Adrenal gland (tissue), 19 donors: ENCODE measurements around the gene NAIF1. TPM values are rescaled to one million over a fixed set of nuclear protein-coding genes. Genes with fewer than 3 reads are reported as not detected.
A peak's percentile ranks its signal among the peaks of the same experiment; 100 is the strongest.

Source experiments
- DNase-seq, 7 donors: peaks; one replicate each; pipeline ENCODE4 v3.0.0-alpha.2; 2019 to 2020
- H3K27ac ChIP-seq, 5 donors: fragments of 200-600 bp; sonication (generic) in 4 of 5; 1 replicate in 3 of 5; 2 replicates in 2 of 5; pipeline versions ENCODE4 v1.5.1 to v1.8.0; 2016 to 2020; ENCODE audit warnings: mild to moderate bottlenecking in 1 of 5
- H3K27me3 ChIP-seq: fragments of 200-600 bp; 2 replicates; pipeline ENCODE4 v1.8.0; 2021
- H3K36me3 ChIP-seq, 2 donors: fragments of 200-600 bp; replicated peaks in 1 of 2; 1 replicate in 1 of 2; 2 replicates in 1 of 2; pipeline versions ENCODE4 v1.5.1 to v1.8.0; 2018 to 2022
- H3K4me1 ChIP-seq, 2 donors: fragments of 200-600 bp; replicated peaks in 1 of 2; 1 replicate in 1 of 2; 2 replicates in 1 of 2; pipeline versions ENCODE4 v1.5.1 to v1.8.0; 2018 to 2021
- H3K4me3 ChIP-seq, 4 donors: fragments of 200-600 bp; sonication (generic) in 3 of 4; one replicate each; pipeline ENCODE4 v1.5.1; 2016 to 2018
- H3K9me3 ChIP-seq, 3 donors: fragments of 200-600 bp; sonication (generic) in 1 of 3; replicated peaks in 1 of 3; 1 replicate in 2 of 3; 2 replicates in 1 of 3; pipeline versions ENCODE4 v1.5.1 to v1.8.0; 2016 to 2021
- CTCF ChIP-seq, 6 experiments: fragments of 450-650 bp in 4 of 6; fragments of 200-600 bp in 2 of 6; sonication (generic) in 1 of 6; IDR thresholded peaks; 1 replicate in 5 of 6; 2 replicates in 1 of 6; pipeline versions ENCODE4 v1.5.1 to v1.8.0; 2016 to 2021; ENCODE audit warnings: antibody characterized with exemption in 6 of 6, mild to moderate bottlenecking in 2 of 6, moderate library complexity in 1 of 6
- POLR2A ChIP-seq, 2 donors: fragments of 450-650 bp; IDR thresholded peaks; one replicate each; pipeline ENCODE4 v1.6.1; 2017; ENCODE audit warnings: antibody characterized with exemption in 2 of 2, mild to moderate bottlenecking in 2 of 2, moderate library complexity in 1 of 2
- WGBS, 4 donors: extraction: QIAGEN DNeasy Blood & Tissue Kit in 2 of 4; methylation state at CpG; one replicate each; pipeline versions ENCODE4 v1.1.5 to v1.1.7; 2013 to 2017; 5-methylcytosine and 5-hydroxymethylcytosine counted together
- intact Hi-C, 2 donors: fragments of 100-400 bp; cut with DNase I; formaldehyde crosslinking; loops; one replicate each; pipeline versions ENCODE4 v1.14.1 to v1.15.0; 2022 to 2023
- long read RNA-seq, 10 donors: library from polyadenylated mRNA in 3 of 10; unstranded in 2 of 10; stranded (forward) in 1 of 10; transcript quantifications; one replicate each; pipeline ENCODE4 v2.0.0 and lab custom pipeline, GENCODE V29; 2021 to 2026
- polyA plus RNA-seq, 3 donors: library from polyadenylated mRNA; stranded (reverse); fragments of 200-250 nt in 2 of 3; fragments of 350-450 nt in 1 of 3; fragmentation: Illumina TruSeq in 1 of 3; extraction: RNeasy Lipid Tissue Mini Kit (QIAGEN cat#74804) in 1 of 3; gene quantifications; one replicate each; pipeline ENCODE4 v1.2.3, GENCODE V29; 2013 to 2014
- total RNA-seq, 9 donors: library from RNA; depleted of rRNA in 4 of 9; stranded (reverse); fragments of >200 nt in 4 of 9; fragments of 120-200 nt in 1 of 9; fragmentation: NEBNext Ultra II Directional in 1 of 9; extraction: Animal tissue kit (Norgen Biotek cat#: 25700) in 1 of 9; gene quantifications; one replicate each; pipeline versions ENCODE4 v1.1.0 to v1.2.4, GENCODE V29; 2013 to 2023
- donor health status: healthy with polysubstance abuse.
- donor health status: Bipolar disorder and iron deficiency.
- donor health status: DM: yes; HTN: yes; CAD: no.
- donor health status: DM: no; HTN: no; CAD: no.
- donor health status: DM: no; HTN: no; CAD: no.
- donor health status: DM: yes; HTN: yes; CAD: no.

NAIF1 gene, protein sequence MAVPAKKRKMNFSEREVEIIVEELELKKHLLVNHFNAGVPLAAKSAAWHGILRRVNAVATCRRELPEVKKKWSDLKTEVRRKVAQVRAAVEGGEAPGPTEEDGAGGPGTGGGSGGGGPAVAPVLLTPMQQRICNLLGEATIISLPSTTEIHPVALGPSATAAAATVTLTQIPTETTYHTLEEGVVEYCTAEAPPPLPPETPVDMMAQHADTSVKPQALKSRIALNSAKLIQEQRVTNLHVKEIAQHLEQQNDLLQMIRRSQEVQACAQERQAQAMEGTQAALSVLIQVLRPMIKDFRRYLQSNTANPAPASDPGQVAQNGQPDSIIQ
- total RNA-seq (10 to 100 TPM in 7 of 9 donors, 1 to 10 TPM in 2; 8.0 to 20.7 (median 12.7) TPM), polyA plus RNA-seq (10 to 100 TPM in 2 of 3 donors, 1 to 10 TPM in 1; 6.6 to 12.8 (median 10.8) TPM)
- long read RNA-seq, donor 1, partial matches to known transcripts: 0 of 2 reads
- long read RNA-seq, donor 1, other reads (novel, unspliced or antisense): 0 of 2 reads
- long read RNA-seq, donor 2, partial matches to known transcripts: 7 of 7 reads
- long read RNA-seq, donor 2, other reads (novel, unspliced or antisense): 0 of 7 reads
- long read RNA-seq, donor 3: 0 reads
- long read RNA-seq, donor 4, partial matches to known transcripts: 0 of 2 reads
- long read RNA-seq, donor 4, other reads (novel, unspliced or antisense): 0 of 2 reads
- long read RNA-seq, donor 5, transcript NAIF1-201 (2 exons, 3,399 nt): major isoform, 6 of 19 reads
- long read RNA-seq, donor 5, partial matches to known transcripts: 1 of 19 reads
- long read RNA-seq, donor 5, other reads (novel, unspliced or antisense): 12 of 19 reads
- long read RNA-seq, donor 6: 0 reads
- long read RNA-seq, donor 7, partial matches to known transcripts: 0 of 3 reads
- long read RNA-seq, donor 7, other reads (novel, unspliced or antisense): 0 of 3 reads
- long read RNA-seq, donor 8, partial matches to known transcripts: 0 of 3 reads
- long read RNA-seq, donor 8, other reads (novel, unspliced or antisense): 0 of 3 reads
- long read RNA-seq, donor 9, partial matches to known transcripts: 5 of 6 reads
- long read RNA-seq, donor 9, other reads (novel, unspliced or antisense): 0 of 6 reads
- long read RNA-seq, donor 10: 0 reads

GRCh38 chr9:128066713-128067644, at the start of gene NAIF1:
NAIF1 (minus strand) TSS chr9:128067320; CDS start chr9:128067101, 219 bp downstream.
- Histone ChIP-seq H3K4me1 (peaks cover 25 to 61% of the 10 kb centered on the region in 2 donors), H3K27ac (peak within 1 kb of the TSS; percentile 71 to 100 (median 96)), H3K4me3 (peak within 1 kb of the TSS; percentile 62 to 81 (median 73)), H3K36me3 (peaks cover 0 to 16% of the 10 kb centered on the region in 2 donors), H3K27me3 (no peaks in the 10 kb centered on the region), H3K9me3 (no peaks in the 10 kb centered on the region)
- peak; percentile 97 to 99 (median 98) for DNase-seq
- 17 to 35% (median 27%) methylated on average over 28 to 54 of the region's 54 CpGs for WGBS, 4 donors
- TF ChIP-seq POLR2A (IDR thresholded peaks at IDR 0.05) (peak in 1 of 2 donors; percentile 43), CTCF (IDR thresholded peaks at IDR 0.05) (peak in 1 of 6 experiments; percentile 5)
- intact Hi-C loops: no loop called here

DNA sequence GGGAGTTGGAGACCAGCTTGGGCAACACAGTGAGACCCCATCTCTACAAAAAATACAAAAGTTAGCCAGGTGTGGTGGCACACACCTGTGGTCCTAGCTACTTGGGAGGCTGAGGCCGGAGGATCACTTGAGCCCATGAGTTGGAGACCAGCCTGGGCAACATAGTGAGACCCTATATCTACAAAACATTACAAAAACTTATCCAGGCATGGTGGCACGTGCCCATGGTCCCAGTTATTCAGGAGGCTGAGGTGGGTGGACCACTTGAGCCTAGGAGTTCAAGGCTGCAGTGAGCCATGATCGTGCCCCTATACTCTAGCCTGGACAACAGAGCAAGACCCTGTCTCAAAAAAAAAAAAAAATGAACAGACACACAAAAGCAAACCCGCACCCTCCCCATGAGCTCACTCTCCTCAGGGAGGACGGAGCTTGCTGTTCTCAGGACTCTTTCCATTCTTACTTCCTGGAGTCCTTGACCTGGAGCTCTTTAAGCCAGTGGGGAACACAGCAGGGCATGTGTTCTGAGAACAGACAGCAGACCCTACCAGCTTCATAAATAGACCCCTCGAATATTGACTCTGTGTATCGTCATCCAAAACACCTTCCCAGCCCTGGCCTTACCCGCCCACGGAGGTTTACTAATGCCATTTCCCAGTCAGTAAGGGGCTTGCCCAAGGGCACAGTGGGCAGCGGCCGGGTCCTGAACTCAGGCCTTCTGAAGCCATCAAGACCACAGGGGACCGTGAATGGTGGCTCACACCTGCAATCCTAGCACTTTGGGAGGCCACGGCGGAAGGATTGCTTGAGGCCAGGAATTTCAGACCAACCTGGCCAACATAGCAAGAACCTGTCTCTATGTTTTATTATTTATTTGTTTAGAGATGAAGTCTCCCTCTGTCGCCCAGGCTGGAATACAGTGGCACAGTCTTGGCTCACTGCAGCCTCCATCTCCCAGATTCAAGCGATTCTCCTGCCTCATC, 49.3 kb upstream of the NAIF1 start:
- 76 to 83% (median 78%) methylated on average over 15 to 16 of the region's 16 CpGs for WGBS, 4 donors
- Histone ChIP-seq H3K27me3 (no peaks in the 10 kb centered on the region), H3K27ac (no peak overlapping the region), H3K9me3 (no peaks in the 10 kb centered on the region), H3K4me3 (no peak overlapping the region), H3K4me1 (no peaks in the 10 kb centered on the region), H3K36me3 (peaks cover 0 to 12% of the 10 kb centered on the region in 2 donors)
- peak in 4 of 7 donors; percentile 11 to 53 (median 20) for DNase-seq
- TF ChIP-seq CTCF (IDR thresholded peaks at IDR 0.05): no peak
- intact Hi-C loops: loop anchor here in 1 of 2 donors (2.0 kb wide), 1 partner anchor 172 kb away; no protein-coding TSS in a partner anchor
